Muscle layer of colon (tissue), 2 donors: ENCODE data around the gene PNN.
"Not testable (repeated sequence)": the region's sequence is repeated elsewhere in the genome, so short reads cannot be mapped to it uniquely, and the experiment has no call there.

Experiments
- H3K27ac ChIP-seq: one replicate; pipeline ENCODE4 v1.7.0; 2013; ENCODE audit warnings: low read depth, mild to moderate bottlenecking, low read length, moderate library complexity
- H3K27me3 ChIP-seq, 2 donors: one replicate each; pipeline ENCODE4 v1.7.0; 2013; ENCODE audit warnings: low read length in 2 of 2, mild to moderate bottlenecking in 2 of 2; ENCODE audit not compliant: insufficient read depth in 2 of 2, control insufficient read depth in 1 of 2
- H3K36me3 ChIP-seq: one replicate; pipeline ENCODE4 v1.7.0; 2013; ENCODE audit warnings: mild to moderate bottlenecking, low read length; ENCODE audit not compliant: insufficient read depth
- H3K4me1 ChIP-seq: one replicate; pipeline ENCODE4 v1.7.0; 2013; ENCODE audit warnings: mild to moderate bottlenecking, low read length; ENCODE audit not compliant: insufficient read depth
- H3K4me3 ChIP-seq, 2 donors: one replicate each; pipeline ENCODE4 v1.7.0; 2013; ENCODE audit warnings: low read length in 2 of 2, low read depth in 1 of 2, mild to moderate bottlenecking in 1 of 2, moderate library complexity in 1 of 2
- H3K9ac ChIP-seq: one replicate; pipeline ENCODE4 v1.7.0; 2013; ENCODE audit warnings: low read length
- H3K9me3 ChIP-seq: one replicate; pipeline ENCODE4 v1.7.0; 2013; ENCODE audit warnings: mild to moderate bottlenecking, low read length
- donor health status: abdominal sarcoma.
- donor health status: Adenocarcinoma of cecum.

Gene PNN

GRCh38 chr14:39167797-39168320 lies 7.2 kb upstream of the PNN start:
- H3K9ac ChIP-seq, H3K9me3 ChIP-seq, H3K27me3 ChIP-seq, H3K36me3 ChIP-seq, H3K4me3 ChIP-seq, H3K27ac ChIP-seq: not testable (repeated sequence)
- H3K4me1 ChIP-seq = peaks cover 19% of the 10 kb centered on the region

DNA sequence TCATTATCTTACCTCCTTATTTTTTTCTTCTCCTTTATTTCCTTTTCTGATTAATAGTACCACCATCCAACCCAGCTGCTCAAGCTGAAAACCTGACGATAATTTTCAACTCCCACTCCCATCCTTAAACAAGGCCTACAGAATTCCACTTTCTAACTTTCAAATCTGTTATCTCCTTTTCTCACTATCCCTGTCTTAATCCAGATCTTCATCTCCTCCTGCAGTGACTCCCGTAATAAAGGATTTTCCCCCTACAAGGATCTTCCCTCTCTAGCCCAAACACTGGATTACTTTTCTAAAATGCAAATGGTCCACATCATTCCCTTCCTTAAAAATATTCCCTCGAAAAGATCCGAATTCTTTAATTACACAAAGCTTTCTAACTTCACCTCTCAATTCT lies 6.5 kb upstream of the PNN start:
- peak overlapping the region; percentile 10 for H3K9ac ChIP-seq
- no peak overlapping the region for H3K27ac ChIP-seq
- peaks cover 4% of the 10 kb centered on the region for H3K36me3 ChIP-seq
- H3K9me3 ChIP-seq = no peaks in the 10 kb centered on the region
- H3K4me3 ChIP-seq = peak overlapping the region; percentile 12 to 98
- peaks cover 19% of the 10 kb centered on the region for H3K4me1 ChIP-seq
- no peaks in the 10 kb centered on the region for H3K27me3 ChIP-seq

DNA sequence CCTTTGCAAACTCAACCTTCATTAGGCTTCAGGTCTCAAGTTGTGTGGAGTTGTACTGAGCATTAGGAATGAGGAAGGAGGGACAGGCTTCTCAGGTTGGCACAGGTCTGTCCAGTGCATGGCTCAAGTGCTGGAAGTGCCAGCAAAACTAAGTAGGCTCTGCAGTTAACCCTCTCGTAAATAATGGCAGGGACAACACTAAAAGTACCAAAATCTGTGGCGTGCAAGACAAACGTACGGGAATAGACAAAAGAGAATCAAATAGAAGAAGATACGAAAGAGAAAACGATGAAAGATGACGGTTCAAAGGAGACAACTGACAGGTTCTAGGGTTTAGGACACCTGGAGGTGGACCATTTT lies 5.5 kb upstream of the PNN start:
- Histone ChIP-seq H3K9ac (peak overlapping the region; percentile 88), H3K27ac (peak overlapping the region; percentile 75), H3K4me3 (peak overlapping the region; percentile 63 to 98), H3K27me3 (no peaks in the 10 kb centered on the region), H3K4me1 (peaks cover 19% of the 10 kb centered on the region), H3K9me3 (no peaks in the 10 kb centered on the region), H3K36me3 (peaks cover 4% of the 10 kb centered on the region)

- Histone ChIP-seq H3K9ac (no peak overlapping the region), H3K27ac (no peak overlapping the region), H3K36me3 (peaks cover 18% of the 10 kb centered on the region), H3K27me3 (no peaks in the 10 kb centered on the region), H3K9me3 (no peaks in the 10 kb centered on the region), H3K4me1 (peaks cover 36% of the 10 kb centered on the region), H3K4me3 (no peak overlapping the region)
Measured at GRCh38 chr14:39173198-39173597, 1.9 kb upstream of the PNN start.

- H3K4me1 ChIP-seq = peaks cover 26% of the 10 kb centered on the region
- peaks cover 42% of the 10 kb centered on the region for H3K36me3 ChIP-seq
- H3K4me3 ChIP-seq = peak overlapping the region; percentile 92 to 99
- no peaks in the 10 kb centered on the region for H3K9me3 ChIP-seq
- H3K27ac ChIP-seq = peak overlapping the region; percentile 96
- peak overlapping the region; percentile 52 for H3K9ac ChIP-seq
- H3K27me3 ChIP-seq = no peaks in the 10 kb centered on the region
Measured at GRCh38 chr14:39175445-39176262, 600 bp downstream of the PNN start.

- no peaks in the 10 kb centered on the region for H3K27me3 ChIP-seq
- H3K9ac ChIP-seq = peak overlapping the region; percentile 52
- H3K4me3 ChIP-seq = peak overlapping the region; percentile 92 to 99
- H3K27ac ChIP-seq = no peak overlapping the region
- peaks cover 20% of the 10 kb centered on the region for H3K4me1 ChIP-seq
- H3K36me3 ChIP-seq = peaks cover 50% of the 10 kb centered on the region
- no peaks in the 10 kb centered on the region for H3K9me3 ChIP-seq
Measured at GRCh38 chr14:39176263-39177167, 1.5 kb downstream of the PNN start.

GRCh38 chr14:39177168-39177545 lies 2.1 kb downstream of the PNN start:
- Histone ChIP-seq H3K4me1 (peaks cover 20% of the 10 kb centered on the region), H3K27ac (no peak overlapping the region), H3K9me3 (no peaks in the 10 kb centered on the region), H3K36me3 (peaks cover 57% of the 10 kb centered on the region), H3K9ac (no peak overlapping the region), H3K27me3 (no peaks in the 10 kb centered on the region), H3K4me3 (no peak overlapping the region)

- peaks cover 20% of the 10 kb centered on the region for H3K4me1 ChIP-seq
- no peaks in the 10 kb centered on the region for H3K27me3 ChIP-seq
- no peak overlapping the region for H3K4me3 ChIP-seq
- H3K36me3 ChIP-seq = peaks cover 71% of the 10 kb centered on the region
- H3K27ac ChIP-seq = no peak overlapping the region
- H3K9me3 ChIP-seq = no peaks in the 10 kb centered on the region
- no peak overlapping the region for H3K9ac ChIP-seq
Measured at GRCh38 chr14:39179042-39179441, 4.0 kb downstream of the PNN start.

DNA sequence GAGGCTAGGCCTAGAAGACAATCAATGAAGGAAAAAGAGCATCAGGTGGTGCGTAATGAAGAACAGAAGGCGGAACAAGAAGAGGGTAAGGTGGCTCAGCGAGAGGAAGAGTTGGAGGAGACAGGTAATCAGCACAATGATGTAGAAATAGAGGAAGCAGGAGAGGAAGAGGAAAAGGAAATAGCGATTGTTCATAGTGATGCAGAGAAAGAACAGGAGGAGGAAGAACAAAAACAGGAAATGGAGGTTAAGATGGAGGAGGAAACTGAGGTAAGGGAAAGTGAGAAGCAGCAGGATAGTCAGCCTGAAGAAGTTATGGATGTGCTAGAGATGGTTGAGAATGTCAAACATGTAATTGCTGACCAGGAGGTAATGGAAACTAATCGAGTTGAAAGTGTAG lies 5.5 kb downstream of the PNN start:
- H3K36me3 ChIP-seq = peaks cover 80% of the 10 kb centered on the region
- H3K9me3 ChIP-seq = no peaks in the 10 kb centered on the region
- H3K9ac ChIP-seq = no peak overlapping the region
- no peaks in the 10 kb centered on the region for H3K27me3 ChIP-seq
- no peak overlapping the region for H3K4me3 ChIP-seq
- peaks cover 20% of the 10 kb centered on the region for H3K4me1 ChIP-seq
- H3K27ac ChIP-seq = no peak overlapping the region

DNA sequence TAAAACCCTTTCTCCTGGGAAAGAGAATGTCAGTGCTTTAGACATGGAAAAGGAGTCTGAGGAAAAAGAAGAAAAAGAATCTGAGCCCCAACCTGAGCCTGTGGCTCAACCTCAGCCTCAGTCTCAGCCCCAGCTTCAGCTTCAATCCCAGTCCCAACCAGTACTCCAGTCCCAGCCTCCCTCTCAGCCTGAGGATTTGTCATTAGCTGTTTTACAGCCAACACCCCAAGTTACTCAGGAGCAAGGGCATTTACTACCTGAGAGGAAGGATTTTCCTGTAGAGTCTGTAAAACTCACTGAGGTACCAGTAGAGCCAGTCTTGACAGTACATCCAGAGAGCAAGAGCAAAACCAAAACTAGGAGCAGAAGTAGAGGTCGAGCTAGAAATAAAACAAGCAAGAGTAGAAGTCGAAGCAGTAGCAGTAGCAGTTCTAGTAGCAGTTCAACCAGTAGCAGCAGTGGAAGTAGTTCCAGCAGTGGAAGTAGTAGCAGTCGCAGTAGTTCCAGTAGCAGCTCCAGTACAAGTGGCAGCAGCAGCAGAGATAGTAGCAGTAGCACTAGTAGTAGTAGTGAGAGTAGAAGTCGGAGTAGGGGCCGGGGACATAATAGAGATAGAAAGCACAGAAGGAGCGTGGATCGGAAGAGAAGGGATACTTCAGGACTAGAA lies 6.1 kb downstream of the PNN start:
- Histone ChIP-seq H3K9ac (no peak overlapping the region), H3K27me3 (no peaks in the 10 kb centered on the region), H3K27ac (no peak overlapping the region), H3K4me3 (no peak overlapping the region), H3K9me3 (no peaks in the 10 kb centered on the region), H3K4me1 (peaks cover 15% of the 10 kb centered on the region), H3K36me3 (peaks cover 80% of the 10 kb centered on the region)

- Histone ChIP-seq H3K4me1 (peaks cover 9% of the 10 kb centered on the region), H3K9ac (no peak overlapping the region), H3K27ac (no peak overlapping the region), H3K36me3 (peaks cover 77% of the 10 kb centered on the region), H3K4me3 (no peak overlapping the region), H3K27me3 (no peaks in the 10 kb centered on the region), H3K9me3 (no peaks in the 10 kb centered on the region)
Measured at GRCh38 chr14:39181693-39182047, 6.6 kb downstream of the PNN start.
